Peyer's patch (tissue), 4 donors: Measurements from ENCODE around the gene DIPK1A.

Source experiments
- POLR2A ChIP-seq, 2 donors: fragments of 450-650 bp; IDR thresholded peaks; one replicate each; pipeline ENCODE4 v1.5.1; 2017; ENCODE audit warnings: antibody characterized with exemption in 2 of 2, mild to moderate bottlenecking in 2 of 2, moderate library complexity in 2 of 2
- TF ChIP-seq, protein P1 (sequence below), 6 experiments: fragments of 450-650 bp in 4 of 6; fragments of 200-600 bp in 2 of 6; sonication (generic) in 1 of 6; IDR thresholded peaks; one replicate each; pipeline ENCODE4 v1.5.1; 2017 to 2019; ENCODE audit warnings: antibody characterized with exemption in 6 of 6, mild to moderate bottlenecking in 3 of 6, moderate library complexity in 1 of 6

DNA sequence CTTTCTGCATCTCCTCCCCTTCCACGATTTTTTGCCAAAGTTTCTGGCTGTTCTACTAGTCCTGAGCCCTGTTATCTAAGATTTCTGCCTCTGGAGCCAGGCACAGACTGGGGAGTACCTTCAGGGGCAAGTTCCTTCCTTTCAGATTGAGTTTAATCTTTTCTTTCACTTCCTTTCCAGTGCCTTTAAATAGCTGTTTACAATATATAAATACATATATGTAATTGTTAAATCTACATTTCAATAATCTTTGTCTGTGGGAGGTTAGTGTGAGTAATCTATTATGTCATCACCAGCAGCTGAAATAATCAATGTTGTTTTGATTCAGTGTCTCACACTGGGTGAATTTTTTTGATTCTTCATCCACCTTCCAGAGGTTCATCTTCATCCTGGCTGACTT is 31.8 kb downstream of the DIPK1A start:
- TF ChIP-seq, protein P1, sequence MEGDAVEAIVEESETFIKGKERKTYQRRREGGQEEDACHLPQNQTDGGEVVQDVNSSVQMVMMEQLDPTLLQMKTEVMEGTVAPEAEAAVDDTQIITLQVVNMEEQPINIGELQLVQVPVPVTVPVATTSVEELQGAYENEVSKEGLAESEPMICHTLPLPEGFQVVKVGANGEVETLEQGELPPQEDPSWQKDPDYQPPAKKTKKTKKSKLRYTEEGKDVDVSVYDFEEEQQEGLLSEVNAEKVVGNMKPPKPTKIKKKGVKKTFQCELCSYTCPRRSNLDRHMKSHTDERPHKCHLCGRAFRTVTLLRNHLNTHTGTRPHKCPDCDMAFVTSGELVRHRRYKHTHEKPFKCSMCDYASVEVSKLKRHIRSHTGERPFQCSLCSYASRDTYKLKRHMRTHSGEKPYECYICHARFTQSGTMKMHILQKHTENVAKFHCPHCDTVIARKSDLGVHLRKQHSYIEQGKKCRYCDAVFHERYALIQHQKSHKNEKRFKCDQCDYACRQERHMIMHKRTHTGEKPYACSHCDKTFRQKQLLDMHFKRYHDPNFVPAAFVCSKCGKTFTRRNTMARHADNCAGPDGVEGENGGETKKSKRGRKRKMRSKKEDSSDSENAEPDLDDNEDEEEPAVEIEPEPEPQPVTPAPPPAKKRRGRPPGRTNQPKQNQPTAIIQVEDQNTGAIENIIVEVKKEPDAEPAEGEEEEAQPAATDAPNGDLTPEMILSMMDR (IDR thresholded peaks at IDR 0.05) = no peak
- TF ChIP-seq POLR2A (IDR thresholded peaks at IDR 0.05) = no peak
